SK-N-SH (cell line): ENCODE results near the gene AMPH. TPM values are rescaled to one million over a fixed set of nuclear protein-coding genes. Genes with fewer than 3 reads are reported as not detected.

Source experiments
- CTCF ChIA-PET: fragments of 300-600, 350-600 bp; formaldehyde crosslinking; extraction: SDS; loops from one replicate; lab custom pipeline; 2021; lab: Yijun Ruan, JAX
- POLR2A ChIA-PET: fragments of 350-600 bp; sonication (Branson Sonifier 250); formaldehyde crosslinking; extraction: SDS; loops from one replicate; lab custom pipeline; 2020; ENCODE audit warnings: antibody characterized with exemption, inconsistent platforms; lab: Yijun Ruan, JAX
- DNase-seq: peaks from one replicate; pipeline ENCODE4 v3.0.0; 2012
- H2AFZ ChIP-seq: fragments of 200-600 bp; sonication (generic); 2 replicates; pipeline ENCODE4 v1.8.1; 2016; ENCODE audit warnings: antibody characterized with exemption, mild to moderate bottlenecking, low read depth
- H3F3A ChIP-seq: fragments of 200-600 bp; sonication (generic); replicated peaks from 2 replicates; pipeline ENCODE3; 2016; ENCODE audit warnings: antibody characterized with exemption, mild to moderate bottlenecking; ENCODE audit not compliant: insufficient read depth
- H3K27ac ChIP-seq, 2 experiments: fragments of 200-500 bp in 1 of 2; fragments of 200-600 bp in 1 of 2; sonication (Bioruptor generic) in 1 of 2; sonication (generic), shearing (Covaris generic) in 1 of 2; 2 replicates each; pipeline versions ENCODE4 v1.5.1 to v1.6.1; 2014 to 2016; ENCODE audit warnings: low read depth in 2 of 2, inconsistent platforms in 1 of 2, low read length in 1 of 2, mild to moderate bottlenecking in 1 of 2, mixed read lengths in 1 of 2
- H3K27me3 ChIP-seq: fragments of 200-600 bp; sonication (generic), shearing (Covaris generic); 2 replicates; pipeline ENCODE4 v1.6.1; 2016; ENCODE audit warnings: mixed run types; ENCODE audit not compliant: insufficient read depth
- H3K36me3 ChIP-seq, 2 experiments: fragments of 200-500 bp in 1 of 2; fragments of 200-600 bp in 1 of 2; sonication (Bioruptor generic) in 1 of 2; sonication (generic) in 1 of 2; replicated peaks in 1 of 2; 2 replicates each; pipeline versions ENCODE3 to v1.5.1; 2014 to 2016; ENCODE audit warnings: low read length in 1 of 2, mild to moderate bottlenecking in 1 of 2; ENCODE audit not compliant: insufficient read depth in 2 of 2, control insufficient read depth in 1 of 2
- H3K4me1 ChIP-seq, 2 experiments: fragments of 200-500 bp in 1 of 2; fragments of 200-600 bp in 1 of 2; sonication (Bioruptor generic) in 1 of 2; sonication (generic), shearing (Covaris generic) in 1 of 2; 2 replicates each; pipeline versions ENCODE4 v1.5.1 to v1.6.1; 2014 to 2016; ENCODE audit warnings: low read depth in 1 of 2, low read length in 1 of 2, mixed run types in 1 of 2; ENCODE audit not compliant: insufficient read depth in 2 of 2, control insufficient read depth in 1 of 2
- H3K4me2 ChIP-seq: fragments of 200-600 bp; sonication (generic), shearing (Covaris generic); 2 replicates; pipeline ENCODE4 v1.6.1; 2017; ENCODE audit warnings: mixed run types
- H3K4me3 ChIP-seq, 2 experiments: fragments of 200-500 bp in 1 of 2; fragments of 200-600 bp in 1 of 2; sonication (Bioruptor generic) in 1 of 2; sonication (generic), shearing (Covaris generic) in 1 of 2; 2 replicates each; pipeline versions ENCODE4 v1.5.1 to v1.8.1; 2014 to 2016; ENCODE audit warnings: low read depth in 2 of 2, inconsistent platforms in 1 of 2, low read length in 1 of 2, mild to moderate bottlenecking in 1 of 2, mixed read lengths in 1 of 2, moderate library complexity in 1 of 2
- H3K79me2 ChIP-seq: fragments of 200-600 bp; sonication (generic); 2 replicates; pipeline ENCODE4 v1.8.1; 2017; ENCODE audit warnings: mild to moderate bottlenecking; ENCODE audit not compliant: insufficient read depth
- H3K9ac ChIP-seq: fragments of 200-600 bp; sonication (generic); 2 replicates; pipeline ENCODE4 v1.6.1; 2017; ENCODE audit warnings: mixed run types
- H3K9me2 ChIP-seq: fragments of 200-600 bp; sonication (generic); 2 replicates; pipeline ENCODE4 v1.6.1; 2017; ENCODE audit warnings: mixed run types
- H3K9me3 ChIP-seq: fragments of 200-600 bp; sonication (generic); 2 replicates; pipeline ENCODE4 v1.6.1; 2017; ENCODE audit warnings: mixed run types, mild to moderate bottlenecking, moderate library complexity
- H4K20me1 ChIP-seq: fragments of 200-600 bp; sonication (generic); 2 replicates; pipeline ENCODE4 v1.6.1; 2017; ENCODE audit warnings: mild to moderate bottlenecking, mixed run types; ENCODE audit not compliant: insufficient read depth
- ELF1 ChIP-seq: IDR thresholded peaks from 2 replicates; pipeline ENCODE4 v1.4.0; 2012
- EP300 ChIP-seq, 2 experiments: IDR thresholded peaks; 2 replicates each; pipeline versions ENCODE4 v1.4.0 to v1.6.1; 2012; ENCODE audit warnings: borderline replicate concordance in 1 of 2, low read depth in 1 of 2, low read length in 1 of 2
- FOXJ3 ChIP-seq: sonication (generic); formaldehyde crosslinking; IDR thresholded peaks from 2 replicates; pipeline ENCODE4 v1.5.1; 2020; ENCODE audit warnings: mild to moderate bottlenecking, missing genetic modification reagents
- GABPA ChIP-seq: IDR thresholded peaks from 2 replicates; pipeline ENCODE4 v1.4.0; 2012; ENCODE audit warnings: low read depth, mild to moderate bottlenecking
- JUND ChIP-seq: IDR thresholded peaks from 2 replicates; pipeline ENCODE4 v1.4.0; 2012
- MXI1 ChIP-seq: IDR thresholded peaks from 2 replicates; pipeline ENCODE4 v1.6.1; 2012; ENCODE audit warnings: mild to moderate bottlenecking, low read depth, low read length, improper control_type of control experiment
- NFIC ChIP-seq: IDR thresholded peaks from 2 replicates; pipeline ENCODE4 v1.4.0; 2012; ENCODE audit warnings: borderline replicate concordance
- POLR2AphosphoS5 ChIP-seq: IDR thresholded peaks from 2 replicates; pipeline ENCODE4 v1.6.1; 2012; ENCODE audit warnings: low read depth, low read length
- RAD21 ChIP-seq: IDR thresholded peaks from 2 replicates; pipeline ENCODE4 v1.6.1; 2012; ENCODE audit warnings: mild to moderate bottlenecking, low read length
- RCOR1 ChIP-seq: fragments of 150-350 bp; IDR thresholded peaks from 2 replicates; pipeline ENCODE4 v1.6.1; 2017; ENCODE audit warnings: antibody characterized with exemption, low read length
- TAF1 ChIP-seq: IDR thresholded peaks from 2 replicates; pipeline ENCODE4 v1.6.1; 2012; ENCODE audit warnings: low read depth, mild to moderate bottlenecking, low read length, moderate library complexity, borderline replicate concordance
- TCF12 ChIP-seq: IDR thresholded peaks from 2 replicates; pipeline ENCODE4 v1.4.0; 2012
- TEAD4 ChIP-seq: IDR thresholded peaks from 2 replicates; pipeline ENCODE4 v1.4.0; 2012; ENCODE audit warnings: mild to moderate bottlenecking, borderline replicate concordance; ENCODE audit not compliant: insufficient read depth
- WGBS: methylation state at CpG from one replicate; pipeline ENCODE4 v1.1.6; 2017; ENCODE audit warnings: low lambda C conversion rate; 5-methylcytosine and 5-hydroxymethylcytosine counted together
- polyA plus RNA-seq, 3 experiments: library from polyadenylated mRNA; depleted of rRNA; stranded (reverse); fragments of >200 nt; gene quantifications; 2 replicates each; pipeline ENCODE4 v1.2.3, GENCODE V29; 2012
- TF ChIP-seq, protein P1 (sequence below): IDR thresholded peaks from 2 replicates; pipeline ENCODE4 v1.4.0; 2012; ENCODE audit warnings: low read depth
- TF ChIP-seq, protein P2 (sequence below): IDR thresholded peaks from 2 replicates; pipeline ENCODE4 v1.6.1; 2012; ENCODE audit warnings: mild to moderate bottlenecking, low read depth, low read length, moderate library complexity
- TF ChIP-seq, protein P3 (sequence below): fragments of 150-350 bp; IDR thresholded peaks from 2 replicates; pipeline ENCODE4 v1.6.1; 2017; ENCODE audit warnings: antibody characterized with exemption, low read length, low read depth, borderline replicate concordance
- TF ChIP-seq, protein P4 (sequence below): fragments of 200-600 bp; sonication (generic); IDR thresholded peaks from 2 replicates; pipeline ENCODE4 v1.6.1; 2017; ENCODE audit warnings: antibody characterized with exemption, mild to moderate bottlenecking, moderate library complexity
- TF ChIP-seq, protein P5 (sequence below): IDR thresholded peaks from 2 replicates; pipeline ENCODE4 v1.4.0; 2012; ENCODE audit warnings: low read depth, borderline replicate concordance
- TF ChIP-seq, protein P6 (sequence below): IDR thresholded peaks from 2 replicates; pipeline ENCODE4; 2012

Gene AMPH
- polyA plus RNA-seq, 1 of the 3 experiments (the other 2 are of a cell fraction) = 0.08 TPM

DNA sequence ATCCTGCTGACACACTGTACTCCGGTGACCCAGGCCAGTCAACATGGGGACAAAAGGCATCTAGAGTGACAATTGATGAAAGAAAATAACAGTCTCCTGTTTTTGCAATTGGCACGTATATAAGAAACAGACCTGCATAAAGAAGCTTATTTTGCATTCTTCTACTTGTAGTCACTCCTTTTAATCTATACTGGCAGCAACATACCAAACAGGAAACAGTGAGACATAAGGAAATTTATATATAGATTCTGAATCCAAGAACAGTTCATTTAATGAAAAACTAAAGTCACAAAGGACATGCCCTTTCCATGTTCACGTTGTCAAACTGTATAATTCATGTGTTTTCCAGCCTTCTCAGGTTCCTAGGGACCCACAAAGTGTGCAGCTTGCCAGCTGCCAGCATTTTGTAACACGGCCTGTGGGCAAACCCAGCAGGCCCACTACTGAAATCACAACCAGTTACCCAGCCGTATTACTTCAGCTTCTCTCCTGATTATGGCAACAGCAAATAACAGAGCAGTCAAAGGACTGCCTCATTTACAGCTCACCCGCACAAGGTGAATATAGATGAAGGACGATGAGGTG, 72.3 kb downstream of the AMPH start:
- H3K27ac ChIP-seq = no peak overlapping the region
- H3K36me3 ChIP-seq = no peaks in the 10 kb centered on the region
- POLR2A ChIA-PET = no interaction called here
- H3F3A ChIP-seq = no peaks in the 10 kb centered on the region
- TF ChIP-seq, protein P1, sequence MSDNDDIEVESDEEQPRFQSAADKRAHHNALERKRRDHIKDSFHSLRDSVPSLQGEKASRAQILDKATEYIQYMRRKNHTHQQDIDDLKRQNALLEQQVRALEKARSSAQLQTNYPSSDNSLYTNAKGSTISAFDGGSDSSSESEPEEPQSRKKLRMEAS = no peak
- TF ChIP-seq, protein P2, sequence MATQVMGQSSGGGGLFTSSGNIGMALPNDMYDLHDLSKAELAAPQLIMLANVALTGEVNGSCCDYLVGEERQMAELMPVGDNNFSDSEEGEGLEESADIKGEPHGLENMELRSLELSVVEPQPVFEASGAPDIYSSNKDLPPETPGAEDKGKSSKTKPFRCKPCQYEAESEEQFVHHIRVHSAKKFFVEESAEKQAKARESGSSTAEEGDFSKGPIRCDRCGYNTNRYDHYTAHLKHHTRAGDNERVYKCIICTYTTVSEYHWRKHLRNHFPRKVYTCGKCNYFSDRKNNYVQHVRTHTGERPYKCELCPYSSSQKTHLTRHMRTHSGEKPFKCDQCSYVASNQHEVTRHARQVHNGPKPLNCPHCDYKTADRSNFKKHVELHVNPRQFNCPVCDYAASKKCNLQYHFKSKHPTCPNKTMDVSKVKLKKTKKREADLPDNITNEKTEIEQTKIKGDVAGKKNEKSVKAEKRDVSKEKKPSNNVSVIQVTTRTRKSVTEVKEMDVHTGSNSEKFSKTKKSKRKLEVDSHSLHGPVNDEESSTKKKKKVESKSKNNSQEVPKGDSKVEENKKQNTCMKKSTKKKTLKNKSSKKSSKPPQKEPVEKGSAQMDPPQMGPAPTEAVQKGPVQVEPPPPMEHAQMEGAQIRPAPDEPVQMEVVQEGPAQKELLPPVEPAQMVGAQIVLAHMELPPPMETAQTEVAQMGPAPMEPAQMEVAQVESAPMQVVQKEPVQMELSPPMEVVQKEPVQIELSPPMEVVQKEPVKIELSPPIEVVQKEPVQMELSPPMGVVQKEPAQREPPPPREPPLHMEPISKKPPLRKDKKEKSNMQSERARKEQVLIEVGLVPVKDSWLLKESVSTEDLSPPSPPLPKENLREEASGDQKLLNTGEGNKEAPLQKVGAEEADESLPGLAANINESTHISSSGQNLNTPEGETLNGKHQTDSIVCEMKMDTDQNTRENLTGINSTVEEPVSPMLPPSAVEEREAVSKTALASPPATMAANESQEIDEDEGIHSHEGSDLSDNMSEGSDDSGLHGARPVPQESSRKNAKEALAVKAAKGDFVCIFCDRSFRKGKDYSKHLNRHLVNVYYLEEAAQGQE = no peak
- TF ChIP-seq JUND (no peak), EP300 (IDR thresholded peaks at IDR 0.05; ENCODE audit: borderline replicate concordance in 1 of 2, low read depth in 1 of 2, low read length in 1 of 2) (no peak), NFIC (no peak), FOXJ3 (CRISPR knock-in tag) (no peak), GABPA (no peak), TAF1 (no peak), TEAD4 (no peak), MXI1 (no peak), RAD21 (no peak), POLR2AphosphoS5 (no peak), TCF12 (no peak), ELF1 (no peak), RCOR1 (no peak)
- TF ChIP-seq, protein P3, sequence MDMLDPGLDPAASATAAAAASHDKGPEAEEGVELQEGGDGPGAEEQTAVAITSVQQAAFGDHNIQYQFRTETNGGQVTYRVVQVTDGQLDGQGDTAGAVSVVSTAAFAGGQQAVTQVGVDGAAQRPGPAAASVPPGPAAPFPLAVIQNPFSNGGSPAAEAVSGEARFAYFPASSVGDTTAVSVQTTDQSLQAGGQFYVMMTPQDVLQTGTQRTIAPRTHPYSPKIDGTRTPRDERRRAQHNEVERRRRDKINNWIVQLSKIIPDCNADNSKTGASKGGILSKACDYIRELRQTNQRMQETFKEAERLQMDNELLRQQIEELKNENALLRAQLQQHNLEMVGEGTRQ = no peak
- TF ChIP-seq, protein P4, sequence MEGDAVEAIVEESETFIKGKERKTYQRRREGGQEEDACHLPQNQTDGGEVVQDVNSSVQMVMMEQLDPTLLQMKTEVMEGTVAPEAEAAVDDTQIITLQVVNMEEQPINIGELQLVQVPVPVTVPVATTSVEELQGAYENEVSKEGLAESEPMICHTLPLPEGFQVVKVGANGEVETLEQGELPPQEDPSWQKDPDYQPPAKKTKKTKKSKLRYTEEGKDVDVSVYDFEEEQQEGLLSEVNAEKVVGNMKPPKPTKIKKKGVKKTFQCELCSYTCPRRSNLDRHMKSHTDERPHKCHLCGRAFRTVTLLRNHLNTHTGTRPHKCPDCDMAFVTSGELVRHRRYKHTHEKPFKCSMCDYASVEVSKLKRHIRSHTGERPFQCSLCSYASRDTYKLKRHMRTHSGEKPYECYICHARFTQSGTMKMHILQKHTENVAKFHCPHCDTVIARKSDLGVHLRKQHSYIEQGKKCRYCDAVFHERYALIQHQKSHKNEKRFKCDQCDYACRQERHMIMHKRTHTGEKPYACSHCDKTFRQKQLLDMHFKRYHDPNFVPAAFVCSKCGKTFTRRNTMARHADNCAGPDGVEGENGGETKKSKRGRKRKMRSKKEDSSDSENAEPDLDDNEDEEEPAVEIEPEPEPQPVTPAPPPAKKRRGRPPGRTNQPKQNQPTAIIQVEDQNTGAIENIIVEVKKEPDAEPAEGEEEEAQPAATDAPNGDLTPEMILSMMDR = no peak
- TF ChIP-seq, protein P5, sequence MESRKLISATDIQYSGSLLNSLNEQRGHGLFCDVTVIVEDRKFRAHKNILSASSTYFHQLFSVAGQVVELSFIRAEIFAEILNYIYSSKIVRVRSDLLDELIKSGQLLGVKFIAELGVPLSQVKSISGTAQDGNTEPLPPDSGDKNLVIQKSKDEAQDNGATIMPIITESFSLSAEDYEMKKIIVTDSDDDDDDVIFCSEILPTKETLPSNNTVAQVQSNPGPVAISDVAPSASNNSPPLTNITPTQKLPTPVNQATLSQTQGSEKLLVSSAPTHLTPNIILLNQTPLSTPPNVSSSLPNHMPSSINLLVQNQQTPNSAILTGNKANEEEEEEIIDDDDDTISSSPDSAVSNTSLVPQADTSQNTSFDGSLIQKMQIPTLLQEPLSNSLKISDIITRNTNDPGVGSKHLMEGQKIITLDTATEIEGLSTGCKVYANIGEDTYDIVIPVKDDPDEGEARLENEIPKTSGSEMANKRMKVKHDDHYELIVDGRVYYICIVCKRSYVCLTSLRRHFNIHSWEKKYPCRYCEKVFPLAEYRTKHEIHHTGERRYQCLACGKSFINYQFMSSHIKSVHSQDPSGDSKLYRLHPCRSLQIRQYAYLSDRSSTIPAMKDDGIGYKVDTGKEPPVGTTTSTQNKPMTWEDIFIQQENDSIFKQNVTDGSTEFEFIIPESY = no peak
- TF ChIP-seq, protein P6, sequence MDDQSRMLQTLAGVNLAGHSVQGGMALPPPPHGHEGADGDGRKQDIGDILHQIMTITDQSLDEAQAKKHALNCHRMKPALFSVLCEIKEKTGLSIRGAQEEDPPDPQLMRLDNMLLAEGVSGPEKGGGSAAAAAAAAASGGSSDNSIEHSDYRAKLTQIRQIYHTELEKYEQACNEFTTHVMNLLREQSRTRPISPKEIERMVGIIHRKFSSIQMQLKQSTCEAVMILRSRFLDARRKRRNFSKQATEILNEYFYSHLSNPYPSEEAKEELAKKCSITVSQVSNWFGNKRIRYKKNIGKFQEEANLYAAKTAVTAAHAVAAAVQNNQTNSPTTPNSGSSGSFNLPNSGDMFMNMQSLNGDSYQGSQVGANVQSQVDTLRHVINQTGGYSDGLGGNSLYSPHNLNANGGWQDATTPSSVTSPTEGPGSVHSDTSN = no peak
- CTCF ChIA-PET = no interaction called here
- no peak overlapping the region for H3K9ac ChIP-seq
- H3K9me2 ChIP-seq = no peaks in the 10 kb centered on the region
- H3K79me2 ChIP-seq = no peaks in the 10 kb centered on the region
- H2AFZ ChIP-seq = no peak overlapping the region
- H3K4me3 ChIP-seq = no peak overlapping the region
- H3K27me3 ChIP-seq = no peaks in the 10 kb centered on the region
- H3K4me2 ChIP-seq = no peak overlapping the region
- no peak for DNase-seq
- no peaks in the 10 kb centered on the region for H3K9me3 ChIP-seq
- 30% methylated on average over 7 of the region's 7 CpGs for WGBS
- no peaks in the 10 kb centered on the region for H3K4me1 ChIP-seq
- H4K20me1 ChIP-seq = no peaks in the 10 kb centered on the region
